NCI-H2081 (cell line): ENCODE results near the gene ELN.
"Not testable (repeated sequence)": the region's sequence is repeated elsewhere in the genome, so short reads cannot be mapped to it uniquely, and the experiment has no call there.

Source experiments
- DNase-seq, 2 experiments: peaks; one replicate each; lab custom pipeline; 2025; lab: John Stamatoyannopoulos, UW

Gene ELN

GRCh38 chr7:74027683-74028320 is at the start of gene ELN:
Gene ELN, plus strand, starts transcription at chr7:74028173. Its CDS starts 15 bp downstream, at chr7:74028188.
- DNase-seq: no peak

- DNase-seq: peak; percentile 4 to 39
Observed at GRCh38 chr7:73978661-73979563, 49.1 kb upstream of the ELN start.

GRCh38 chr7:73979656-73980055 is 48.3 kb upstream of the ELN start:
- not testable (repeated sequence) for DNase-seq

GRCh38 chr7:73980206-73980605 is 47.8 kb upstream of the ELN start:
- no peak for DNase-seq

GRCh38 chr7:73981933-73982332 is 46.0 kb upstream of the ELN start:
- DNase-seq: no peak

GRCh38 chr7:73983437-73984164 is 44.4 kb upstream of the ELN start:
- DNase-seq: no peak

- DNase-seq: no peak
Observed at GRCh38 chr7:73984481-73985205, 43.3 kb upstream of the ELN start.

- DNase-seq: no peak
Observed at GRCh38 chr7:73985737-73986141, 42.2 kb upstream of the ELN start.

GRCh38 chr7:73986158-73986631 is 41.8 kb upstream of the ELN start:
- no peak for DNase-seq

GRCh38 chr7:73987298-73987697 is 40.7 kb upstream of the ELN start:
- DNase-seq: no peak

- no peak for DNase-seq
Observed at GRCh38 chr7:73988197-73988596, 39.8 kb upstream of the ELN start.

- DNase-seq: no peak
Observed at GRCh38 chr7:73991522-73992100, 36.4 kb upstream of the ELN start.

GRCh38 chr7:73992101-73992562 is 35.8 kb upstream of the ELN start:
- DNase-seq: no peak

- no peak for DNase-seq
Observed at GRCh38 chr7:73994023-73994422, 34.0 kb upstream of the ELN start.

GRCh38 chr7:73994761-73995160 is 33.2 kb upstream of the ELN start:
- DNase-seq: no peak

- no peak for DNase-seq
Observed at GRCh38 chr7:73995330-73995729, 32.6 kb upstream of the ELN start.

GRCh38 chr7:73995821-73996511 is 32.0 kb upstream of the ELN start:
- no peak for DNase-seq

GRCh38 chr7:73997056-73997455 is 30.9 kb upstream of the ELN start:
- DNase-seq: no peak

GRCh38 chr7:73999664-74000435 is 28.1 kb upstream of the ELN start:
- no peak for DNase-seq
